AG09309 (cell line): ENCODE results near the gene OXSR1.
"Not testable (repeated sequence)": the region's sequence is repeated elsewhere in the genome, so short reads cannot be mapped to it uniquely, and the experiment has no call there.

ENCODE experiments used
- DNase-seq: peaks from one replicate; pipeline ENCODE4 v3.0.0-alpha.2; 2010; ENCODE audit warnings: low read depth
- H3K4me3 ChIP-seq: 2 replicates; pipeline ENCODE4 v1.5.1; 2011; ENCODE audit warnings: mild to moderate bottlenecking, low read depth, low read length, moderate library complexity; ENCODE audit not compliant: control insufficient read depth
- CTCF ChIP-seq: IDR thresholded peaks from 2 replicates; pipeline ENCODE4 v1.5.1; 2011; ENCODE audit warnings: mild to moderate bottlenecking, low read depth, low read length, inconsistent platforms; ENCODE audit not compliant: insufficient read depth, control insufficient read depth; ENCODE audit errors: missing control alignments

The OXSR1 gene

GRCh38 chr3:38158472-38158871 is 6.9 kb upstream of the OXSR1 start:
- DNase-seq: no peak
- no peak for TF ChIP-seq CTCF
- H3K4me3 ChIP-seq: no peak overlapping the region

GRCh38 chr3:38160704-38161103 is 4.6 kb upstream of the OXSR1 start:
- H3K4me3 ChIP-seq, DNase-seq: not testable (repeated sequence)

- no peak overlapping the region for H3K4me3 ChIP-seq
- no peak for TF ChIP-seq CTCF
- no peak for DNase-seq
These were observed 2.1 kb upstream of the OXSR1 start for GRCh38 chr3:38163117-38163840.

GRCh38 chr3:38163841-38164642 is 1.3 kb upstream of the OXSR1 start:
- peak overlapping the region; percentile 91 for H3K4me3 ChIP-seq
- DNase-seq: no peak
- no peak for TF ChIP-seq CTCF

GRCh38 chr3:38164643-38164951 is 740 bp upstream of the OXSR1 start:
- peak overlapping the region; percentile 91 for H3K4me3 ChIP-seq
- no peak for DNase-seq
- TF ChIP-seq CTCF: no peak

- TF ChIP-seq CTCF: no peak
- H3K4me3 ChIP-seq: peak overlapping the region; percentile 91
- no peak for DNase-seq
These were observed 518 bp downstream of the OXSR1 start for GRCh38 chr3:38165722-38166387.

GRCh38 chr3:38167591-38167990 is 2.3 kb downstream of the OXSR1 start:
- no peak for TF ChIP-seq CTCF
- no peak for DNase-seq
- no peak overlapping the region for H3K4me3 ChIP-seq
